Endothelial cell of umbilical vein (primary cell): ENCODE data around the gene MYO7B. TPM values are rescaled to one million over a fixed set of nuclear protein-coding genes. Genes with fewer than 3 reads are reported as not detected.

Source experiments
- BruUV-seq: library from RNA; stranded (reverse); fragments of 400-500 nt; replicated peaks from 2 replicates; lab custom pipeline; 2021; lab: Mats Ljungman, UMichigan
- CTCF ChIA-PET: fragments of 300-600, 350-600 bp; sonication (Branson Sonifier 250); formaldehyde crosslinking; loops from one replicate; lab custom pipeline; 2021; ENCODE audit warnings: antibody characterized with exemption, inconsistent platforms; lab: Charles Lee
- POLR2A ChIA-PET: fragments of 300-600, 350-600 bp; sonication (Branson Sonifier 250); formaldehyde crosslinking; loops from one replicate; lab custom pipeline; 2021; ENCODE audit warnings: antibody characterized with exemption, inconsistent platforms; lab: Charles Lee
- DNase-seq: peaks from one replicate; pipeline ENCODE4 v3.0.0-alpha.2; 2011; ENCODE audit warnings: low read depth, low spot score
- FAIRE-seq: peaks from 2 replicates; lab custom pipeline; 2011; peaks lifted over from hg19 to GRCh38; lab: Jason Lieb, UNC
- H2AFZ ChIP-seq: 2 replicates; pipeline ENCODE4 v1.6.0; 2012; ENCODE audit warnings: low read depth, low read length, control low read depth, inconsistent platforms
- H3K27ac ChIP-seq: 2 replicates; pipeline ENCODE4 v1.5.1; 2011; ENCODE audit warnings: low read depth, mild to moderate bottlenecking, control low read depth, low read length, moderate library complexity; ENCODE audit not compliant: insufficient read depth
- H3K27me3 ChIP-seq, 2 experiments: 2 replicates each; pipeline versions ENCODE4 v1.6.0 to v1.6.1; 2011; ENCODE audit warnings: low read length in 2 of 2, mixed read lengths in 1 of 2; ENCODE audit not compliant: control insufficient read depth in 2 of 2, insufficient read depth in 2 of 2
- H3K36me3 ChIP-seq, 2 experiments: 2 replicates in 1 of 2; 3 replicates in 1 of 2; pipeline ENCODE4 v1.5.1; 2011; ENCODE audit warnings: low read length in 2 of 2, mild to moderate bottlenecking in 1 of 2, moderate library complexity in 1 of 2; ENCODE audit not compliant: control insufficient read depth in 2 of 2, insufficient read depth in 2 of 2; ENCODE audit errors: extremely low read depth in 1 of 2
- H3K4me1 ChIP-seq: 3 replicates; pipeline ENCODE4 v1.5.1; 2011; ENCODE audit warnings: mild to moderate bottlenecking, low read length; ENCODE audit not compliant: control insufficient read depth, insufficient read depth; ENCODE audit errors: extremely low read depth
- H3K4me2 ChIP-seq: 2 replicates; pipeline ENCODE4 v1.6.1; 2011; ENCODE audit warnings: low read length, control low read depth, mixed read lengths; ENCODE audit not compliant: insufficient read depth
- H3K4me3 ChIP-seq, 3 experiments: fragments of 200-600 bp in 1 of 3; sonication (generic), shearing (Covaris generic) in 1 of 3; replicated peaks in 1 of 3; 2 replicates each; pipeline ENCODE4 v1.5.1; 2011 to 2016; ENCODE audit warnings: control low read depth in 3 of 3, low read length in 3 of 3, mild to moderate bottlenecking in 2 of 3, inconsistent platforms in 1 of 3, low read depth in 1 of 3, moderate library complexity in 1 of 3; ENCODE audit not compliant: insufficient read depth in 1 of 3
- H3K79me2 ChIP-seq: 2 replicates; pipeline ENCODE4 v1.6.0; 2012; ENCODE audit warnings: low read length, inconsistent platforms; ENCODE audit not compliant: control insufficient read depth, insufficient read depth
- H3K9ac ChIP-seq: replicated peaks from 2 replicates; pipeline ENCODE3; 2011; ENCODE audit warnings: low read length, control low read depth; ENCODE audit not compliant: insufficient read depth; ENCODE audit errors: extremely low read depth
- H3K9me1 ChIP-seq: replicated peaks from 3 replicates; pipeline ENCODE4 v1.6.0; 2011; ENCODE audit warnings: mild to moderate bottlenecking, low read length; ENCODE audit not compliant: control insufficient read depth, insufficient read depth; ENCODE audit errors: extremely low read depth
- H3K9me3 ChIP-seq: replicated peaks from 2 replicates; pipeline ENCODE4 v1.5.1; 2012; ENCODE audit warnings: low read length, inconsistent platforms; ENCODE audit not compliant: control insufficient read depth, insufficient read depth
- H4K20me1 ChIP-seq: replicated peaks from 2 replicates; pipeline ENCODE3; 2011; ENCODE audit warnings: mild to moderate bottlenecking, low read length; ENCODE audit not compliant: control insufficient read depth, insufficient read depth; ENCODE audit errors: extremely low read depth
- EZH2 ChIP-seq: IDR thresholded peaks from 2 replicates; pipeline ENCODE4 v1.6.1; 2012; ENCODE audit warnings: borderline replicate concordance, low read depth, mild to moderate bottlenecking, moderate library complexity, low read length, inconsistent platforms; ENCODE audit not compliant: severe bottlenecking
- FOS ChIP-seq: IDR thresholded peaks from 2 replicates; pipeline ENCODE4 v1.6.1; 2011; ENCODE audit warnings: mild to moderate bottlenecking, low read length, moderate library complexity, borderline replicate concordance; ENCODE audit not compliant: insufficient read depth
- GATA2 ChIP-seq: IDR thresholded peaks from 2 replicates; pipeline ENCODE4 v1.7.0; 2011; ENCODE audit warnings: low read depth, mild to moderate bottlenecking, moderate library complexity, mixed read lengths, low read length; ENCODE audit not compliant: insufficient read length, insufficient read depth
- JUN ChIP-seq: IDR thresholded peaks from 2 replicates; pipeline ENCODE4 v1.6.1; 2011; ENCODE audit warnings: borderline replicate concordance, low read depth; ENCODE audit not compliant: insufficient read length, insufficient read depth
- MYC ChIP-seq: IDR thresholded peaks from one replicate; pipeline ENCODE4 v1.6.1; 2011; ENCODE audit warnings: mild to moderate bottlenecking, low read depth, low read length
- POLR2AphosphoS5 ChIP-seq: IDR thresholded peaks from 2 replicates; pipeline ENCODE4 v1.6.1; 2012; ENCODE audit warnings: low read depth, mild to moderate bottlenecking, control low read depth, low read length, moderate library complexity; ENCODE audit not compliant: insufficient read depth
- dilution Hi-C: fragments of 300-500 bp; cut with MboI; formaldehyde crosslinking; loops from one replicate; pipeline ENCODE4 v1.15.0; 2019; ENCODE audit warnings: low sequenced_read_pairs; ENCODE audit not compliant: extremely low pct_ligation_motif_present
- intact Hi-C: fragments of 100-400 bp; cut with micrococcal nuclease; formaldehyde crosslinking; loops from one replicate; pipeline ENCODE4 v1.10.0; 2022
- polyA plus RNA-seq, 4 experiments: library from polyadenylated mRNA; depleted of rRNA in 3 of 4; stranded (reverse) in 3 of 4; unstranded in 1 of 4; fragments of >200 nt; gene quantifications; 2 replicates each; pipeline versions ENCODE4 v1.2.1 to v1.2.3, GENCODE V29; 2011 to 2012; ENCODE audit warnings: missing spikeins in 1 of 4
- total RNA-seq: library from RNA; stranded (reverse); gene quantifications from 2 replicates; pipeline ENCODE4 v1.2.3, GENCODE V29; 2021

The MYO7B gene
- total and polyA plus RNA-seq, 2 donors (not counting 3 experiments of a cell fraction or from before 2014, with no cell fraction given), result 0.17 TPM; not detected in 1

DNA sequence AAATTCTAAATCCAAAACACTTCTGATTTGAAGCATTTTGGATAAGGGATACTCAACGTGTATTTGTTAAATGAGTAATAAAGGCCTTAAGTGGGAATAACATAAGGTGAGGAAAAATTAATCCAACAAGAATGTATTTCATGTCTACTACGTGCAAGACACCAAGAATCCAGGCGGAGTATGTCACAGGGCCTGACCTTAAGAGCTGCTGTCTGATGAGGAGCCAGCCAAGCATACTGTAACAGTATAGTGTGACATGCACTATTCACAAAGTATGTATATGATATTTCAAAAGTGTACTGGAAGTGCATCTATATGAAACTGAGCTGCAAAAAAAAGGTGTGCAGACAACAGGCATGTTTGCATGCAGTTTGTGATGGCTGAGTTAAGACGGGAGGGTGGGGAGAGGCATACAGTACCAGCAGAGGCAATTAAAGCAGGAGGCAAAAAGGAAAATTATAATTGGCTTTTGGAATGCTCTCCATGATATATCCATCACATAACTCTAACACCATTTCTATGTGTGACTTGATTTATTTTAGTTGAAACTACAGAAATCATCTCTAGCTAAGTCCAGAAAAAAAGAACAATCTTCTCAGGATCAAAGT is 27.4 kb upstream of the MYO7B start:
- H4K20me1 ChIP-seq, result no peaks in the 10 kb centered on the region
- dilution Hi-C loops, result no loop called here
- BruUV-seq, result no TSS peak
- H3K9me1 ChIP-seq, result no peaks in the 10 kb centered on the region
- peaks cover 68% of the 10 kb centered on the region for H3K79me2 ChIP-seq
- H3K36me3 ChIP-seq, result peaks cover 11 to 15% of the 10 kb centered on the region in 2 experiments
- H3K4me2 ChIP-seq, result peak overlapping the region; percentile 41
- peaks cover 31% of the 10 kb centered on the region for H3K4me1 ChIP-seq
- FAIRE-seq (no peak), DNase-seq (no peak)
- TF ChIP-seq EZH2, result no peak
- no peak for TF ChIP-seq JUN
- no peak overlapping the region for H2AFZ ChIP-seq
- intact Hi-C loops, result loop anchor here (1.0 to 5.0 kb wide), 2 partner anchors 18 to 194 kb away; partner anchors contain the start of genes IWS1 and SFT2D3
- no peaks in the 10 kb centered on the region for H3K9me3 ChIP-seq
- CTCF ChIA-PET, result interaction anchor here (0.8 to 1.8 kb wide), 15 partner anchors 9 to 440 kb away, joined by 3 to 9 read pairs (median 4); partner anchors contain the start of genes IWS1 and LIMS2
- no peak overlapping the region for H3K9ac ChIP-seq
- no peak overlapping the region for H3K4me3 ChIP-seq
- H3K27me3 ChIP-seq, result no peaks in the 10 kb centered on the region
- H3K27ac ChIP-seq, result peak overlapping the region; percentile 54
- POLR2A ChIA-PET, result interaction anchor here (0.6 to 0.7 kb wide), 2 partner anchors 18 to 213 kb away, joined by 4 read pairs; partner anchors contain the start of gene IWS1

- ChIA-PET CTCF (interaction anchor here (0.8 to 1.8 kb wide), 14 partner anchors 9 to 441 kb away, joined by 3 to 9 read pairs (median 4); partner anchors contain the start of genes IWS1 and LIMS2), POLR2A (interaction anchor here (0.6 to 0.7 kb wide), 2 partner anchors 18 to 213 kb away, joined by 4 read pairs; partner anchors contain the start of gene IWS1)
- TF ChIP-seq POLR2AphosphoS5 (peak; percentile 64), MYC (no peak), FOS (peak; percentile 86), JUN (peak; percentile 65), GATA2 (no peak)
- no TSS peak for BruUV-seq
- no peak overlapping the region for H3K9ac ChIP-seq
- intact Hi-C loops (loop anchor here (1.0 to 5.0 kb wide), 2 partner anchors 18 to 194 kb away; partner anchors contain the start of genes IWS1 and SFT2D3), dilution Hi-C loops (no loop called here)
- no peak overlapping the region for H3K4me3 ChIP-seq
- peaks cover 36% of the 10 kb centered on the region for H3K4me1 ChIP-seq
- H3K4me2 ChIP-seq, result peak overlapping the region; percentile 41
- H2AFZ ChIP-seq, result no peak overlapping the region
- peak overlapping the region; percentile 54 for H3K27ac ChIP-seq
- H3K27me3 ChIP-seq, result no peaks in the 10 kb centered on the region
- H4K20me1 ChIP-seq, result no peaks in the 10 kb centered on the region
- peaks cover 69% of the 10 kb centered on the region for H3K79me2 ChIP-seq
- peaks cover 11 to 12% of the 10 kb centered on the region in 2 experiments for H3K36me3 ChIP-seq
- DNase-seq (peak; percentile 93), FAIRE-seq (peak; percentile 79)
- H3K9me3 ChIP-seq, result no peaks in the 10 kb centered on the region
- no peaks in the 10 kb centered on the region for H3K9me1 ChIP-seq
Observed at GRCh38 chr2:127508631-127509034, 26.9 kb upstream of the MYO7B start.
